NCI-H2227 (cell line): ENCODE results near the gene TSPAN18.

Source experiments
- DNase-seq: peaks from one replicate; lab custom pipeline; 2025; ENCODE audit not compliant: unreplicated experiment; lab: John Stamatoyannopoulos, UW

TSPAN18 gene

DNA sequence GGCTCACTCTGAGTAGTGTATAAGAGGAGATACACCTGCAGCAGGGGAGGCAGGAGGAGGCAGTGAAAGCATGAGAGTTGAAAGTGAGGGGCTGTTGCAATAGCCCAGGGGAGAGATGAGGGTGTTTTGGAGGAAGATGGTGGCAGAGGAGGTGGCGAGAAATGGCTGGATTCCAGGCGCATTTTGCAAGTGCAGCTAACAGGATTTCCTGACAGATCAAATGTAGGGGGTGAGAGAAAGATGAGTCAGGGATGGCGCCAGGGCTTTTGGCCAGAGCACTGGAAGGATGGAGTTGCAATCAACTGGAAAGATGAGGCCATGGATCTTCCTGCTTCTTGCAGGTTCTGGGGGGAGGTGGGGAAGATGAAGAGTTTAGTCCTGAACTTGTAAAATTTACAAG lies 16.8 kb upstream of the TSPAN18 start:
- DNase-seq, result no peak

DNA sequence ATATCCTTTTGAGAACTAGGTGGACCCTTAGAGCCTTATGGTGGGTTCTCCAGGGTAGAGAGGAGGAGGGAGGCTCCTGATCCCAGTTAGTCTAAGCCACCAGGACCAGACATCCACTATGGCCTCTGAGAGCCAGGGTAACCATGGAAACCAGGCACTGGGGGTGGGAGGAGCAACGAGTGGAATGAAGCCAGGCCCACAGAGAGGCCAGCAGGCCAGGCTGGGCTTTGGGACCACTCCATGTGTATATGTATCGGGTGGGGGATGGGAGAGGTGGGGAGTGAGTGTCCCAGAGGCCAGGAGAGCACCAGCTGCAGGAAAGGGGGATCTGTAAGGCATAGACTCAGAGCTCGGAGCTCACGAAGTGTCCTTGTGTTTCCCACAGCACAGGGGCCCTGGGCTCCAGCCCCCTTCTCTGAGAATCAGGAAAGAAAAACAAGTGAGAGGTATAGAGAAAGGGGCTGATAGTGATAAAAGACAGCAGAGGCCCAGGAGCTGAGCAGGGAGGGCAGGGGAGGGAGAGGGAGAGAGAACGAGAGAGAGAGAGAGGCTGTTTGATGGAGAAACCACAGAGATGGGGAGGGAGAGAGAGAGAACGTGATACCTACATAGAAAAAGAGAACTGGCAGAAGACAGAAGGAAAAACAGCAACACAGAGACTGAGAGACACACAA lies 15.5 kb upstream of the TSPAN18 start:
- DNase-seq, result peak; percentile 77

DNA sequence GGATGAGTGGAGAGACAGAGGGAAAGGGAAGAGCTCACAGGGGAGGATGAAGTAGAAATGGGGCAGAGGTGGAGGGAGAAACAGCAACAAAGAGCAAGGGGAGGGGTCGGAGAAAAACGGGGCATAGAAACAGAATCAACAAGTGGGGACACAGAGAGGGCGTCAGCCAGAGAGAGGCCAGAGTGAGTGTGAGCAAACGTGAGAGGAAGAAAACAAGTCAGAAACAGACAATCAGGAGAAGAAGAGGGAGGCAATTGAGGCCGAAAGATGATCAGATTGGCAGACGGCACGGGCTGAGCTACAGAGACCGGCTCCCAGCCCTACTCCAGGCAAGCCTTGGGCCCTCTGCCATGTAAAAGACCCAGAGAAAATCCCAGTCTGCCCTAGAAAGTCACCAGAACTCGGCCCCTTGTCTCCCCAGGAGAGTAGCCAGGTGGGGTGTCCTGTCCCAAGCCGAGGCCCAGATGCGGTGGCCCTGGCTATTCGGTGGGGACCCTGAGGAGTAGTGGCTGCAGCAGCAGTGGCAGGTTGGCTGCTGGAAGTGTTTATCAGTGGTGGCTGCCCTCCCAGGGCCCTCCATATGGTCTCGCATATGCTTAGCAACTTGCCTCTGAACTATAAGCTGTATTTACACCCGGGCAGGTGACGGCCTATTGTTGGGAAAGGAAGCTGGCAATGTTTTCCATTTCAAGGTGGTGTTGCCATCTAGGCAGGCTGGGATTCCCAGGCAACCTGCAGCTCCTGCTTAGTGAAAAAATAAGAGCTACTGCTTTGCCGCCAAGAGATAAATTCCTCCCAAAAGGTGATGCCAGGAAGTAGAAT lies 14.8 kb upstream of the TSPAN18 start:
- no peak for DNase-seq

DNA sequence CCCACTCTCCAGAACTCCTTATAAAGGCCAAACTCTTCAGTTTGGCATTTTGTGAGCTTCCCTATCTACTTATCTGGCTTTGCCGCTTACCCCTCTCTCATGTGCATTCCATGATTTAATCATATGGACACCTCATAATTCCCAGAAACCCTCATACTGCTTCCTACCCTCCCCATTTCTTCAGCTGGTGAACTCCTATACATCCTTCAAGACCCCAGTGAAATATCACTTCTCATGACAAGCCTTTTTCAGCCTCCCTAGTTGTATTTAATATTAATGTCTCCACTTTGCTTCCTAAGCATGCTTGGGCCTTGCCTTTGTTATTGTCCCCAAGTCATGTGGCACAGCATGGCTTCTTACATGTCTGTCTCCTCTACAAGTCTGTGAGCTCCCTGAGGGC lies 13.7 kb upstream of the TSPAN18 start:
- no peak for DNase-seq

DNA sequence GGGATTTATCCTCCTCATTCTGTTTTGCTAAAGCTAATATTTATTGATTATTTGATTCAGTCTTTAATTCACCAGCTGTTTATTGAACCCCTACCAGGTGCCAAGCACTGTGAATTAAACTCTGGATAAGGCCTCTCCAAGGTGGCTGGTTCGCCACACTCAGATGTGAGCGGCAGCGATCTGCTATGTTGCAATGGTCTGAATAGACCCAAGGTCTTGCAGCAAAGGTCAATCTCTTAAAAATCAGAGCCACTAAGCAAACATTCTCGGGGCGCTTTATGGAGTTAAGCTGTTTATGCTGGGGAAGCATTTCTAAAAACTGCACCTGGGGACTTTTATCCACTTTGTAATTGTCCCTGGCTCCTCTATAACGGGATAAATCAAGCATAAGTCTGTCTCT lies 10.5 kb upstream of the TSPAN18 start:
- DNase-seq, result no peak

DNA sequence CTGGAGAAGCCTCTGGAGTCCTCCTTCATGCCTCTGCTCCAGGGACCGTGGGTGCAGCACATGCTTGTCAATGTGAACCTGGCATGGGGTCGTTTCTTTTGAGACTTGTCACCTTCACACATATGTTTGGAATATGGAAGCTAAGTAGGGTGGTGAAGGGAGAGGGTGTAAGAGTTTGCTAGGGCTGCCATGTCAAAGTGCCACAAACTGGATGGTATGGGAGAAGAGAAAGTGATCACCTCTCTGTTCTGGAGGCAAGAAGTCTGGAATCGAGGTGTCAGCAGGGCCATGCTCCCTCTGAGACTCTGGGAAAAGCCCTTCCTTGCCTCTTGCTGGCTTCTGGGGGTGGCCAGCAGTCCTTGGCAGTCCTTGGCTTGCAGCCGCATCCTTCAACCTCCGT lies 8.7 kb upstream of the TSPAN18 start:
- DNase-seq, result no peak

DNA sequence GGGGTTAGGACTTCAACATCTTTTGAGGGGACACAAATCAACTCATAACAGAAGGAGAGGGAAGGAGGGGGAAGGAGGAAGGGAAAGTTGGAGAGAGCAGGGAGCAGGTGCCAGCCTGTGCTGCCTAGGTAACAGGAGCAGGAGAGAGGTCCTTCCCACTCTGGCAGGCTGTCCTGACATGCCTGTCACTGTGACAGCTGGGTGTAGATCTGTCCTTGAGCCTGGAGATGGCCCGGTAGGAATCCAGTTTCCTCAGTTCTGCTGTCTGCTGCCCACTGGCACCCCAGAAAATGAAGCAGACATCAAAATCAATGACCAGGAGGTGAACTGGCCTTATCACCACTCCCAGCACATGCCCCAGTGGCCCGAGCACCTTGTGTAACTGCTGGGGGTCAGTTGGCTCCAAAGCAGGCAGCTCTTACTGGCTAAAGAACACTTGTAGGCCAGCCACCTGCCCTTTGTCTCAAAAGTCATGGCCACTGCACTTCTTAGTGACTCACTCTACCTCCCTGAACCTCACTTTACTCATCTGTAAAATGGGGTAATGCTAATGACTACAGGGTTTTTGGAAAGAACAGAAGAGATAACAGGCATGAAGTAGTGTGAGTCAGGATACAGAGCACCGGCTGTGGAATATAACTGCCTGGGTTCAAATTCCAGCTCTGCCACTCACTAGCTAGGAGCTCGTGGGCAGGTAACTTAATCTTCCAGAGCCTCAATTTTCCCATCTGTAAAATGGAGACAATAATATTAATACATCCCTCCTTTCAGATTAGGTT lies 8.0 kb upstream of the TSPAN18 start:
- no peak for DNase-seq

DNA sequence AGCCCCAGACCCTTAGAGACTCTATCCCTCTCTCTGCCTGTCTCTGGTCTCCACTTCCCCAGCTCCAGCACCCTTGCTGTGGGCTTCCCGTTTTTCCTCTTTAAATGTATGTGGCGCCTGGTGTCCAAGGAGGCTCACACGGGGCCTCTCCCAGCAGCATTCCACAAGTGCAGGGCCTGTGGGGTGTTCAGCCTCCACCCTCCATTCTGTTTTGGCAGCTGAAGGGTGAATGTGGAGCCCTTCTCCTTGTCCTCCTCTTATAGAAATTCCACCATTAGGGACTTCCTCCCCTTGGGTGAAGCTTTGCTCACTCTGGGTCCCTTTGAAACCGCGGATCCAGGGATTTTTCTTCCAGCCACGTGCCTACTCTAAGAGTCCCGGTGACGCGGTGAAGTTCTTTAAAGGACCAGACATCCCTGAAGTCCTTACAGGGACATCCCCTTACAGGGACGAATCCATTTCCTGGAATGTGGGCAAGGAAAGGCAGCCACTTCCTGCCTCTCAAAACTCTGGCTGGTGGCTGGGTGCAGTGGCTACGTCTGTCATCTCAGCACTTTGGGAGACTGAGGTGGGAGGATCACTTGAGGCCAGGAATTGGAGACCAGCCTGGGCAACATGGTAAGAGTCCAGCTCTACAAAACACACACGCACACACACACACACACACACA lies 1.6 kb upstream of the TSPAN18 start:
- DNase-seq, result no peak

DNA sequence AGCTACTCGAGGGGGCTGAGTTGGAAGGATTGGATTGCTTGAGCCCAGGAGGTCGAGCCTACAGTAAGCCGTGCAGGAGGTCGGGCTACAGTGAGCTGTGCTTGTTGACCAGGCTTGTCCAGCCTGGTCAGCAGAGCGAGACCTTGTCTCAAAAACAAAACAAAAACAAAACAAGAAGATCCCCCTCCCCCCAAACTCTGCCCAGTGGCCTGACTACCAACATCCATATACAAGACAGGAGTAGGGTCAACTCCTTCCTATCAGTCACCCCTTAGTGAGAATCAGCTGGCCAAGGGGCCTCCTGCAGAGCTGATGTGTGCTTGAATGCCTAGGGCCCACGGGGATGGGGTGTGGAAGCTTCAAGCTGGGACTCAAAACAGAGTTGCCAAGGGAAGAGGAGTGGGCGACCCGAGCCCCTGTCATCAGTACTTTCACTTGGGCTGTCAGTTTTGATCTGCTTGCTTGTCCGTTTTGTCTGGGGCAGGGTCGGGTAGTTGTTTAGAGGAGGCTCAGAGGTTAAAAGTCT lies 942 bp upstream of the TSPAN18 start:
- no peak for DNase-seq

DNA sequence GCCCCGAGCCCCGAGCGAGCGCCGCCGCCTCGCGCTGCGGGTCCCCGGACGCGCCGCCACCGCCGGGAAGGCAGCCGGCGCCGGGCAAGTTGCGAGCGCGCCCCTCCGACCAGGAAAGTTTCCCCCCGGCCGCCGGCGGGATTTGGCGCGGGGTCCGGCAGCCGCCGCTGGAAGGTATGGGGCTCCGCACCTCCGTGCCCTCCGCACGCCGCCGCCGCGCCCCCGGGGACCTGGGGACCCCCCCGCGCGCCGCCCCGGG lies 281 bp downstream of the TSPAN18 start:
- DNase-seq, result no peak

DNA sequence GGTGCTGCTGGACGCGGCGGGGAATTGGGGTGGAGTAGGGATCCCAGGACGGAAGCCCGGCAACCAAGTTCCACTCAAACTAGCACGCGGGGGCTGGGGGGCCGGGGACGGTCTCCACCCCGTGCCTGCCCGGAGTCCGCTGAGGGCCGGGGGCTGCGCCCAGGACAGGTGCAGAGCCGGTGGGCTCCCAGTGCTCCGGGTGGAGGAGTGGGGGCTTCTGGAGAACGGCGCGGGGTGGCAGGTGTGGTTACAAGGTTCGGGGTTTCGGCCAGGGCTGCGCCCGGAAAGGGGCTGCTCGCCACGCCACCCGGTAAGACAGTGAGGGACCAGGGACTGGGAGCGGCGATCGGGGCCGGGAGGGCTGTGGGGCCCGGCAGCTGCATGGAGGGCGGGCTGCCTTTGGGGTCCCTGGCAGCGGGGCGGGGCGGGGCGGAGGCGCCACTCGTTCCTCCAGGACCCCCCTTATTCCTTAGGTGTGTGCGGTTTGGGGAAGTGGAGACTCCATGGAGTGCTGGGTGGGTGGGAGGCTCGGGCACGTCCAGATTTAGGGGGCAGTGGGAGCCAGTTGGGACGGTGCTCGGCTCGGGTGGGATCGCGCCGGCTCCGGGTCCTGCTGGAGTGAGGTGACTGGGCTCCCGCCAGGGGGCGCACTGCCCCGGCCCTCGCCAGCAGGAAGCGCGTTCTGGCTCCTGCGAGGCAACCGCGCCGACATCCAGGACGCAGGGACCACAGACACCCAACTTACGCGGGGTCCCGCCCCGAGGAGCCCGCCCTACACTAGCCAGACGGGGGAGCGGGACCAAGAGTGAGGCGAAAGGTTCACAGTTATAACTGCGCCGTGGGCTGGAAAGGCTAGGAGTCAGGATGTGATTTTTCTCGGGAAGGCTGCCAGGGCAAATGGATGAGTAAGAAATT lies 868 bp downstream of the TSPAN18 start:
- DNase-seq, result peak; percentile 85

DNA sequence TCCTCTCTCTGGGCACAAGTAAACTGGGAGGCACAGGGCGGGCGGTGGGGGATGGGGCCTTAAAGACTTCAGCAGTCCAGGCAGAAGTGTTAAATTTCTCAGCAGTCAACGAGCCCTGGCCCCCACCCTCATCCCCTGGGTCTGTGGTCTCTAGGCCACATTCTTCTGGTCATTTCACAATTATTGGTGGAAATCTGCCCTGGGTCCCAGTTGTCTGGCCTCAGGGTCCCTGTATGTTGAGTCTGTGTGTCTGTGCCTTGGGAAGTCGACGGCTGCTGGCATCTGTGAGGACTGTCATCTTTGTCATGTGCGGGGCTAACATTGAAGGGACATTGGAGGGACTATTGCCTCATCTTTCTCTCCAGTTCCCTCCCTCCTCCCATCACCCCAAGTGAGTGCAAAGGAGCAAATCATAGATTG lies 1.7 kb downstream of the TSPAN18 start:
- DNase-seq, result no peak

DNA sequence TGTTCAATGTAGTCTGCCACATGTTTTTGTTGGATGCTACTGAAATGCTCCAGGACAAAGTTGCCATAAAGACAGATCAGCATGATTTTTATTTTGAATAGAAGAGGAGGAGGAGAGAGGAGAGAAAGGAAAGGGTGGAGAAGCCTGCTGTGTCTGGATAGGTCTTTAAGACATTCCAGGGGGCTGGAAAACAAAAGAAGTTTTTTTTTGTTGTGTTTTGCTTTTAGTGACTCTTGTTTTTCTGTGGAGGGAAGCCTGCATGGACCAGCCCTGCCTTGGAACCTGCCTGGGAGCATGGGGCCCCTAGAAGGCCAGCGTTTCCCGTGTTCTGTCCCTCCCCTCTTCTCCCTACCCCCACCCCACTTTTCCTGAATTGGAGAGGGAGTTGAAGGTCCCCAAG lies 2.3 kb downstream of the TSPAN18 start:
- DNase-seq, result no peak

DNA sequence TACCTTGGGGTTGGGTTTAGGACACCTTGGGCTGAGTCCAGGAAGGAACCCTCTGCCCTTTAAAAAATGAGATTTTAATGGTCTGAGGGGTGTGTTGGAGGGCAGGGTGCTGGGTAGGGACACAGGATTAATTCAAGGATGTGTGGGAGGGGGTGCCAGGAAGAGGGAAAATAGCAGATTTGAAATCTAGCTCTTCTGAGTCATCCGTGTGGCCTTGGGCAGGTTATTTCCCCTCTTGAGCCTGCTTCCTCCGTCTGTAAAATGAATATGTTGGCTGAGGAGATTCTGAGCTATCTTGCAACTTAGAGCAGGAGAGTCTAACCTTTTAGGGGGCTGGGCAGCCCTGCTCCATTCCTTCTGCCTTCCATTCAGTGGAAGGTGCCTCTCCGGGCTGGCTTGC lies 3.0 kb downstream of the TSPAN18 start:
- DNase-seq, result no peak

DNA sequence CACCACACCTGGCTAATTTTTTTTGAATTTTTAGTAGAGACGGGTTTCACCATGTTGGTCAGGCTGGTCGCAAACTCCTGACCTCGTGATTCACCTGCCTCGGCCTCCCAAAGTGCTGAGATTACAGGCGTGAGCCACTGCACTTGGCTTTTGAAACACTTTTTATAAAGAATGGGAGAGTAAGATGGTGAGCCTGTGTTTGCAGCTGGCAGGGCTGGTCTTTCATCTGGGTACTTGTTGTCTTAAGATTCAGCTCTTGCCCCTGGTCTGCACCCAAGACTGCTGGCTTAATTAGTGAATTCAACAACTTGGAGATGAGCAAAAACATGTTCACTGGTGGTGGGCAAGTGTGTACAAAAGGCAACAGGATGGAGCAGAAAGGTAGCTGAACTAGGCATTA lies 4.0 kb downstream of the TSPAN18 start:
- DNase-seq, result no peak

DNA sequence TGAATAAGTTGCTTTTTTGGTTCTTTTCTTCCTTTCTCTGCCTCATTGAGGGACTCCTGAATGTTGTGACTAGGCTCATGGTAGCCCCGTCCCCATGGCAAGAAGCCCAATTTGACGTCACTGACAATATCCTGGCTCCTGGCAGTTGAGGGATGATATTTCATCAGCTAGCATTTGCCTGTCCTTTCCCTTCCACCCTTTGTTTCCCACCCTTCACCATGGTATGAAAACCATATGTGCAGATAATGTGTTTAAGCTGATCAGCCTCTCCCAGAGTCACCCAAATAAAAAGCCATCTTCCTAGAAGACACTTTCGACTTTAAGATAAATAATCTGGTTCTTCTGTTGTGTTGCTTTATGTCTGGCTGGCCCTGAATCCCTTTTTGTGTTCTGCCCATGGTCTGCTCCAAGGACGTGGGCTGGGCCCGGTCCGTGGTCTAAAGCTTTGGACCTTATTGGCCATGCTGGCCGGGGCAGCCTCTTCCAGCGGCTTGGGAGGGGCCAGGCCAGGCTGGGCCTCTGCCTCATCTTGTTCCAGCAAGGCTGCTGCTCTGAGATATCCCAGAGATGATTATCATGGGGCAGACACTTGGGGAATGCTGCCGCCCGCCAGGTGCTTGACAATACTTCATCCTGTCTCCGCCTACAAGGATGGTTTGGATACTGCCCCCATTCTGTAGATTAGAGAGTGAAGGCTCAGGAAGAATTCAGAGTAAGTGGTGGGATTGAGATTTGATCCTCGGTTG lies 5.1 kb downstream of the TSPAN18 start:
- no peak for DNase-seq

DNA sequence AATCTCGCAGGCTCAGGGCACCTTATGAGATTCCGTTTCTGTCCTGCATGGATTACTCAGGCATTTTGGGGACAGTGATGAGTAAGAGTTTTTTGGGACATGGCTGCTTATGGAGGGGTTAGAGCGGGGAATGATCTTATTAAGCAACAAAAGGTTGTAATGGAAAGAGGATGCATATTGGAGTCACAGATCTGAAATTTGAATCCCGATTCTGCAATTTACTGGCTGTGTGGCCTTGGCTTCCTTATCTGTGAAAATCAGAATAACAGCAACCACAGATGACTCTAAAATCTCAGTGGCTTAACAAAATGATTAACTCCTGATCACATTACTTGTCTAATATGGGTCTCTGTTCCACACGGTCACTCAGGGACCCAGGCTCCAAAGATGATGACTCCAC lies 5.8 kb downstream of the TSPAN18 start:
- no peak for DNase-seq

DNA sequence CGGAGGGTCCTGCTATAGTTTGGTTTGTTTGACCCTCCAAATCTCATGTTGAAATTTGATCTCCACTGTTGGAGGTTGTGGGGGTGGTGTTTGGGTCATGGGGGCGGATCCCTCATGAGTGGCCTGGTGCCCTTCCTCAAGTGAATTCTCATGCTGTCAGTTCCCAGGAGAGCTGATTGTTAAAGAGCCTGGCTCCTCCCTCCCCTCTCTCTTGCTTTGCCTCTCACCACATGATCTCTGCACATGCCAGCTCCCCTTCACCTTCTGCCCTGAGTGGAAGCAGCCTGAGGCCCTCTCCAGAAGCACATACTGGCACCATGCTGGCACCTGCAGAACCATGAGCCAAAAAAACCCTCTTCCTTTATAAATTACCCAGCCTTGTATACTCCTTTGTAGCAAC lies 7.1 kb downstream of the TSPAN18 start:
- no peak for DNase-seq

DNA sequence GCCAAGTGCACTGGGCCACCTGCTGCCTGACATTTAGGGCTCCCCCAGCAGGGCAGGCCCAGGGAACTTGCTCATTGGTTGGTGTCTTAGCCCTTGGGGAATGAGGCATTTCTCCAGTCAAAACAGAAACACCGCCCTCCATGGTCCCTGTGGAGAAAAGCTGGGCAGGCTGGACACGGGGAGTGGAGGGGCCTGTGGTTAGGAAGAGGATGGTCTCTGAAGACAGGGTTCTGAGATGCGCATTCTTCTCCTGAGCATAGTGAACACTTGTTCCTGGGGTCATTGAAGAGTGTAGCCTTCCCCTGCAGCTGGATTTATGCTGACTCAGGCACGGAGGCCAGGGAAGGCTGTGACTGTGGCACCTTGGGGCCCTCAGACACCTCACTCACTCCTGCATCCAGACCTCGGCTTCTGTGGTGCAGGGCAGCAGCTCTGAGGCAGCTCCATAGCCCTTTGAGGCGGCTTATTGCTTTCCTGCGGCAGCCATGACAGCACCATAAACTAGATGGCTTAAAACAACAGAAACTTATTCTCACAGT lies 8.2 kb downstream of the TSPAN18 start:
- no peak for DNase-seq
